BLaER1 treated with 17β-estradiol and CSF1 and Interleukin-3, amounts not matched to agents 10 nM and 100 nM (cell line): ENCODE measurements around the gene FOXC1.

Experiments used
- H3K27ac ChIP-seq, 11 experiments: shearing (Covaris generic); formaldehyde crosslinking; 2 replicates each; pipeline ENCODE4 v1.8.1; 2022
- H3K27me3 ChIP-seq, 11 experiments: shearing (Covaris generic); formaldehyde crosslinking; 2 replicates each; pipeline ENCODE4 v1.8.1; 2022
- H3K36me3 ChIP-seq, 11 experiments: shearing (Covaris generic); formaldehyde crosslinking; 2 replicates each; pipeline ENCODE4 v1.8.1; 2022
- H3K4me1 ChIP-seq, 10 experiments: shearing (Covaris generic); formaldehyde crosslinking; 2 replicates each; pipeline ENCODE4 v1.8.1; 2022
- H3K4me2 ChIP-seq, 11 experiments: shearing (Covaris generic); formaldehyde crosslinking; 2 replicates each; pipeline ENCODE4 v1.8.1; 2022
- H3K4me3 ChIP-seq, 10 experiments: shearing (Covaris generic); formaldehyde crosslinking; 2 replicates each; pipeline ENCODE4 v1.8.1; 2022
- H3K9ac ChIP-seq, 11 experiments: shearing (Covaris generic); formaldehyde crosslinking; 2 replicates each; pipeline ENCODE4 v1.8.1; 2022
- H3K9me3 ChIP-seq, 11 experiments: shearing (Covaris generic); formaldehyde crosslinking; replicated peaks in 1 of 11; 2 replicates each; pipeline ENCODE4 v1.8.1; 2022
- H4K20me1 ChIP-seq, 11 experiments: shearing (Covaris generic); formaldehyde crosslinking; 2 replicates each; pipeline ENCODE4 v1.8.1; 2022
- Cebpa-rat ChIP-seq, 11 experiments: shearing (Covaris generic); IDR thresholded peaks; 2 replicates each; pipeline ENCODE4 v1.8.1; 2022

Gene FOXC1

DNA sequence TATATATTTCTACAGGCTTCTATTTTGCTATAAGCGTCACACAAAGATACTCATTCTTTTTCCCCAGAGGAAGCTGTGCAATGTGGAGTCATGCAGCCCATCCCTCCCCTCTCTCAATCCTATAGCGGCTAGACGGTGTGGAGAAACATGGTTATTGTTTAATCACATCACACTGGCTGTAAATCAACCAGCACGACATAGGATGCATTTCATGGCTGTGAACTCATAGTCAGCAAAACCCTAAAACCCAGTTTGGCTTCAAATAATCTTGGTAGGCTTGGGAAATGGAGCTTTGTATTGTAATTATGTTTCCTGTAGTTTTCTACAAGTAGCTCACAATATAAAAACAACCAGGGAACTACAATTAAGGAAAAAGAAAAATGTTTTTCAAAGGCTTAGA is 16.8 kb downstream of the FOXC1 start:
- Histone ChIP-seq H3K27me3 (peaks cover 51 to 66% (median 58%) of the 10 kb centered on the region in 11 experiments), H3K4me2 (no peak overlapping the region), H3K27ac (no peak overlapping the region), H3K36me3 (peaks cover 0 to 13% (median 4%) of the 10 kb centered on the region in 11 experiments; a peak in 3 of 22 replicates), H3K4me1 (no peaks in the 10 kb centered on the region), H3K9ac (no peak overlapping the region), H4K20me1 (peaks cover 0 to 23% (median 6%) of the 10 kb centered on the region in 11 experiments; a peak in 8 of 22 replicates), H3K4me3 (no peak overlapping the region), H3K9me3 (peaks cover 15 to 25% (median 20%) of the 10 kb centered on the region in 11 experiments; a peak in 21 of 22 replicates)
- TF ChIP-seq Cebpa-rat (IDR thresholded peaks at IDR 0.05): no peak

DNA sequence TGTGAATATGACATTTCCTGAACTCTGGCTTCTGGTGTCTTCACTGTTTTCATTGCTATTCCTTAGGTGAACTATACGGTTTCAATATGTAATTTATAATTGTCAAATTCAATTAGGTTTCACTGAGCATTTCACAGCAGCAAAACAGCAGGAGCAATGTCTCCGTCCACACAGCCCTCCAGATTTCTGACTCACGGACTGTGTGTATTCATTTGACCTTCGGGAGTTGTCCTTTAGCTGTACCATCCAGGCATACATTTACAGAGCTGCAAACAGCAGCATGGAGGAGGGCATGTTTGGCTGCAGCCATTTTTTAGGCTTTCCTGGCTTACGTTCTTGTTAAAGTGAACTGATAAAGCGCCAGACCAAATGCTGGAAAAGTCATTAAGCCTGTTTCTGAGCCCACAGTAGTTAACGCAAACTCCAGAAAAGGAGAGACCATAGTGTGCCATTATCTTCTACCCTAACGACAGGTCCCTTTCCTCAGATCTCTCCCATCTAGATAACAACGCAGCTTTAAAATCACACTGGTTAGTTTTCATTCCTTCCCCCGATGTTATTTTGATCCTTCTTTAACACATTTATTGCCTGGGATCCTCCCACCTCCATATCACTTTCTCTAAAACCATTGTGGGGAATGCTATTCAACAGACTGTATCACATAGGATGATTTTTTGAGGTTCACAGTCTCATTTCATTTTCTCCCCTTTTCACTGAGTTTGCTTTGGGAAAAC is 18.3 kb downstream of the FOXC1 start:
- Histone ChIP-seq H3K27ac (no peak overlapping the region), H3K27me3 (peaks cover 49 to 59% (median 52%) of the 10 kb centered on the region in 11 experiments)

DNA sequence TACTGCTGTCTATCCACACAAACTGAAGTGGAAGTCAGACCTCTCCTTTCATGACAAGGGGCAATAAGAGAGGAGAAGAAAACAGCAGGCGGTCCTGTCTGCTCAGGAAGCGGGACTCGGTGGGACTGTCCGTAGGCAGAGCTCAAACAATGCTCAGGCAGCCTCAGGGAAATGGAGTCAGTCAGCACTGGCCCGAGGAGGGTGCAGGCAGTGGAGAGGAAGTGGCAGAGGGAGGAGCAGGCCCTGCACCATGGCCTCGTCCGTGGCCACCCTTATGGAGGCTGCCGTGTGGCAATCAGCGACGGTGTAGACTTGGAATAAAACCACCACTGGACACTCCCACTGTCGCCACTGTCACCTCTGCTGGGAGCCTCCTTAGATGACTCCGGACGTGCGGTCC is 19.6 kb downstream of the FOXC1 start:
- Histone ChIP-seq H4K20me1 (peaks cover 0 to 11% (median 6%) of the 10 kb centered on the region in 11 experiments; a peak in 7 of 22 replicates), H3K4me1 (no peaks in the 10 kb centered on the region), H3K4me3 (no peak overlapping the region), H3K27ac (no peak overlapping the region), H3K4me2 (no peak overlapping the region), H3K9me3 (peaks cover 11 to 19% (median 13%) of the 10 kb centered on the region in 11 experiments; a peak in 21 of 22 replicates), H3K9ac (no peak overlapping the region), H3K27me3 (peaks cover 35 to 46% (median 39%) of the 10 kb centered on the region in 11 experiments), H3K36me3 (peaks cover 0 to 2% (median 0%) of the 10 kb centered on the region in 11 experiments; a peak in 1 of 22 replicates)
- TF ChIP-seq Cebpa-rat (IDR thresholded peaks at IDR 0.05): no peak

More for the DNA sequence above, 18.3 kb downstream of the FOXC1 start:
- TF ChIP-seq Cebpa-rat (IDR thresholded peaks at IDR 0.05): no peak
- H3K9me3 ChIP-seq: peaks cover 15 to 25% (median 20%) of the 10 kb centered on the region in 11 experiments; a peak in 21 of 22 replicates
- no peak overlapping the region for H3K4me3 ChIP-seq
- H3K9ac ChIP-seq: no peak overlapping the region
- peaks cover 0 to 9% (median 4%) of the 10 kb centered on the region in 11 experiments; a peak in 3 of 22 replicates for H3K36me3 ChIP-seq
- no peak overlapping the region for H3K4me2 ChIP-seq
- peaks cover 0 to 23% (median 6%) of the 10 kb centered on the region in 11 experiments; a peak in 8 of 22 replicates for H4K20me1 ChIP-seq
- H3K4me1 ChIP-seq: no peaks in the 10 kb centered on the region

DNA sequence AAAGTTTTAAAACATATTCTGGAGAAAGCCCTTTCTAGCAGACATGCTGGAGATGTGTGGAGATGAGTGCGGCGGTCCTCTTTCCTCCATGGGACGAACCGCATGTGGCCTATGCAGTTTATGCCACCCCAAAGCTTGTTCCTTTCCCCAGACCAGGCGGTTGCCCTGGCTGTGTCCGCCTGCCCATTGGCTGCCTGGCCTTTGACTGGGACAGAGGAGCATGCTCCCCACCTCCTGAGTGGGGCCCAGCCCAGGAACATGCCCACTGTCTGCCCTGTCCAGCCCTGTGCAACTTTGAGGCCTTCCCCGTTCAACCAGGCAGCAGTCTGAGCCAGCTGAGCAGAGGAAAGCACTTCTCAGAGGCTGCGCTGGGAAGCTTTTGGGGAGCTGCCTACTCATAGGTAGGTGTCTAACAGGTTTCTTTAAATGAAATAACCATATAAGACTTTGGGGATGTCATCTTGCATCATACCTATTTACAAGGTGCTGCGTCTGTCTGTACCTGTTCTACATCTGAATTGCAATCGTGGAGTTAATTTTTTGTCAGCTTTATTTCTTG is 20.6 kb downstream of the FOXC1 start:
- peaks cover 0 to 4% (median 0%) of the 10 kb centered on the region in 11 experiments; a peak in 4 of 22 replicates for H4K20me1 ChIP-seq
- peaks cover 26 to 36% (median 29%) of the 10 kb centered on the region in 11 experiments for H3K27me3 ChIP-seq
- no peak overlapping the region for H3K4me2 ChIP-seq
- no peaks in the 10 kb centered on the region for H3K36me3 ChIP-seq
- TF ChIP-seq Cebpa-rat (IDR thresholded peaks at IDR 0.05): no peak
- no peak overlapping the region for H3K27ac ChIP-seq
- peaks cover under 1 to 10% (median 4%) of the 10 kb centered on the region in 11 experiments; a peak in 19 of 22 replicates for H3K9me3 ChIP-seq
- no peak overlapping the region for H3K9ac ChIP-seq
- H3K4me1 ChIP-seq: no peaks in the 10 kb centered on the region
- H3K4me3 ChIP-seq: no peak overlapping the region

DNA sequence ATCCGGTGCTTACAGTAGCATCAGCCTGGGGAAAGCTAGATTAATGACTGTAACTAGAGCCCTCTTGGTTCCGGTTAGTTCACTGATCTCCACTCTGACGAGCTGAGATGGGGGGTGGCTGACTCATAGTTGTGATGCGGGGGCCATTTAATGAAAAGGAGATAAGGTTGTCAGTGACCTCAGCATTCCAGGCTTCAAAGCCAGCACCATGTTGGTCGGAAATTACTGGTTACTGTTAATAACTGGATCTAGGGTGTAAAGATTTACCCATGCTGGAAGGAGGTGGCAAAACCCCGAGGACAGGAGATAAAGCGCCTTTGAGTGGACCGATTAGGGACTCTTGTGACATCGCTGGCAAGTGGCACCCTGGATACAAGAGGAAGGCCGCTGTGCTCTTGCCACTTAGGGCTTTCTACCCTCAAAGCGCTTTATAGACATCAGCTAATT is 21.1 kb downstream of the FOXC1 start:
- Histone ChIP-seq H3K27me3 (peaks cover 21 to 31% (median 24%) of the 10 kb centered on the region in 11 experiments), H3K4me3 (no peak overlapping the region), H3K4me1 (peaks cover 0 to 4% (median 3%) of the 10 kb centered on the region in 10 experiments; a peak in 13 of 20 replicates), H3K9ac (no peak overlapping the region), H3K4me2 (no peak overlapping the region), H3K36me3 (no peaks in the 10 kb centered on the region), H3K27ac (no peak overlapping the region), H3K9me3 (peaks cover 0 to 5% (median 0%) of the 10 kb centered on the region in 11 experiments; a peak in 3 of 22 replicates), H4K20me1 (peaks cover 0 to 2% (median 0%) of the 10 kb centered on the region in 11 experiments; a peak in 4 of 22 replicates)
- no peak for TF ChIP-seq Cebpa-rat (IDR thresholded peaks at IDR 0.05)

DNA sequence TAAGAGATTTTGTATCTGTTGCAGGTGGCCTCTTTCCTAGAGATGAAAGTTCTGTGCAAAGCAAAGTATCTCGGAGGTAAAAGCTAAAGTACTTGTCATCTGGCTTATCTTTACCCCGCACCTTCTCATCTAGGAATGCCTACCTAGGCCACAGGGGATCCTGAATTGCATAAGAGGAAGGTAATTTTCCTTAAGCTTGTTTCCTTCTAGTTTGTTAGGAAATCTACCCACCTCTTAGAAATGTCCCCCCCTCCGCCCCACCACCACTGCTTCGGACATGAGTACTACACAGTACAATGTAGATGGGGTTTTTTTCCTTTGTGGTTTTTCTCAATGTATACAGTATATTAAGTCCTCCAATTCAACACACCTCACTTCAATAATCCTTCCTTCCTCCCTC is 21.5 kb downstream of the FOXC1 start:
- Histone ChIP-seq H3K4me1 (peaks cover under 1 to 9% (median 8%) of the 10 kb centered on the region in 10 experiments; a peak in 18 of 20 replicates), H3K9me3 (no peaks in the 10 kb centered on the region), H3K36me3 (no peaks in the 10 kb centered on the region), H3K27me3 (peaks cover 16 to 26% (median 19%) of the 10 kb centered on the region in 11 experiments), H3K4me3 (no peak overlapping the region), H3K27ac (no peak overlapping the region), H4K20me1 (no peaks in the 10 kb centered on the region; a peak in 3 of 22 replicates), H3K9ac (no peak overlapping the region), H3K4me2 (no peak overlapping the region)
- no peak for TF ChIP-seq Cebpa-rat (IDR thresholded peaks at IDR 0.05)

DNA sequence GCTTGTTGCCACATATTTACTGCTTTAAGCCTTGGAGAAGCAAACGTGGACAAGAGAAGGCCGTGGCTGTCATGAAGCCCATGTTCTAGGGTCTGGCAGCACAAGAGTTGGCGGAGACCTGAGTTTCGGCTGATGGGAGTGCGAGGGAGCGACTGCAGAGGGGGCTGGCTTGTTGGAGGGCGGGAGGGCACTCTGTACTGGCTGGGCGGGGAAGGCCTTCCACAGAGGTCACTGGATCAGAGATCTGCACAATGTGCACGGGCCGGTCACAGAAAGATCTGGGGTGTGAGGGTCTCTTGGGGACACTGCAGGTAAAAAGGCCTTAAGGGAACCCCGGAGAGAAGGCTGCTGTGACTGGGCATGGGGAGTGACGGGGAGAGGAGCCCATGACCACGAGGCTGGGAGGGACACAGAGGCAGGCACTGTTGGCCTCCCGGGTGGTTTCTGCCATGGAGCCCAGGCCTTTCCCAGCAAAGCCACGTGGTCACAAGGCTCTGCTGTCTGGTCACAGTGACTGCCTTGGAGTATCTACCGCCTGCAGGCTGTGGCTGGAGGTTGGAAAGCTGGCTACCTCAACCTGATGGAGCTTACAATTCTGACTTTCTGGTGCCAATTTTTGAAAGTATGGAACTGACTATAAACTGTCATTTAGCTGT is 23.8 kb downstream of the FOXC1 start:
- Histone ChIP-seq H3K9ac (no peak overlapping the region), H3K9me3 (no peaks in the 10 kb centered on the region), H3K27me3 (peaks cover 0 to 4% (median 0%) of the 10 kb centered on the region in 11 experiments; a peak in 1 of 22 replicates), H3K36me3 (no peaks in the 10 kb centered on the region), H4K20me1 (no peaks in the 10 kb centered on the region; a peak in 2 of 22 replicates), H3K4me3 (no peak overlapping the region), H3K27ac (no peak overlapping the region), H3K4me1 (peaks cover 18 to 29% (median 26%) of the 10 kb centered on the region in 10 experiments), H3K4me2 (no peak overlapping the region)
- no peak for TF ChIP-seq Cebpa-rat (IDR thresholded peaks at IDR 0.05)

DNA sequence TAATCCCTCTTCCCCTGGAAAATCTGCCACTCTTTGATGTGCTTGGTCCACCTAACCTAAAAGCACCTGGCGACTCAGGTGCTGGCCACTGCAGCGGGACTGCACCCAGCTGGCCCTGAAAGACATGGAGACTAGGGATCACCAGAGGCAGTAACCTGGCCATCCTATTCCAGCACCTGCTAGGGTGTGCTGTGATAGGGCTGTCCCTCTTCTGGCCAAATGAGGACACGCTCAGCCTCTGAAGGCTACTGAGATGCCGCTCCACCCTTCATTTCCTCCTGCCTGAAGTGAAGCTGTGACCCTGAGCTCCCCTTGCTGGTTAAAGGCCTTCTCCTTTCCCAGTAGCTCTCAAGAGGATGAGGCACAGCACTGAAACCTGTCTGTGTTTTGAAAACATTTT is 24.4 kb downstream of the FOXC1 start:
- Histone ChIP-seq H3K27ac (no peak overlapping the region), H4K20me1 (no peaks in the 10 kb centered on the region; a peak in 2 of 22 replicates), H3K4me3 (no peak overlapping the region), H3K9me3 (no peaks in the 10 kb centered on the region), H3K36me3 (no peaks in the 10 kb centered on the region), H3K4me1 (peaks cover 18 to 35% (median 26%) of the 10 kb centered on the region in 10 experiments), H3K9ac (no peak overlapping the region), H3K4me2 (no peak overlapping the region), H3K27me3 (no peaks in the 10 kb centered on the region)
- TF ChIP-seq Cebpa-rat (IDR thresholded peaks at IDR 0.05): no peak
